Ishikawa (cell line): ENCODE data around the gene RPS6KA2.

Source experiments
- CEBPB ChIP-seq: IDR thresholded peaks from 2 replicates; pipeline ENCODE4 v1.6.1; 2012
- CREB1 ChIP-seq: IDR thresholded peaks from 2 replicates; pipeline ENCODE4 v1.6.1; 2012; ENCODE audit warnings: low read depth
- EGR1 ChIP-seq: IDR thresholded peaks from 2 replicates; pipeline ENCODE4 v1.6.1; 2012
- EP300 ChIP-seq: IDR thresholded peaks from 2 replicates; pipeline ENCODE4 v1.6.1; 2012; ENCODE audit warnings: borderline replicate concordance
- FOXM1 ChIP-seq: IDR thresholded peaks from 2 replicates; pipeline ENCODE4 v1.6.1; 2012; ENCODE audit warnings: low read depth, borderline replicate concordance
- MAX ChIP-seq: IDR thresholded peaks from 2 replicates; pipeline ENCODE4 v1.6.1; 2012
- NFIC ChIP-seq: IDR thresholded peaks from 2 replicates; pipeline ENCODE4 v1.6.1; 2012
- RAD21 ChIP-seq: IDR thresholded peaks from 2 replicates; pipeline ENCODE4 v1.6.1; 2012; ENCODE audit warnings: low read depth
- REST ChIP-seq: IDR thresholded peaks from 2 replicates; pipeline ENCODE4 v1.6.1; 2012; ENCODE audit warnings: low read depth, mild to moderate bottlenecking
- TAF1 ChIP-seq: IDR thresholded peaks from 2 replicates; pipeline ENCODE4 v1.6.1; 2012; ENCODE audit warnings: low read depth, mild to moderate bottlenecking
- TCF12 ChIP-seq: IDR thresholded peaks from 2 replicates; pipeline ENCODE4 v1.6.1; 2012; ENCODE audit warnings: low read depth
- TEAD4 ChIP-seq: IDR thresholded peaks from 2 replicates; pipeline ENCODE4 v1.6.1; 2012
- USF1 ChIP-seq: IDR thresholded peaks from 2 replicates; pipeline ENCODE4 v1.6.1; 2012
- YY1 ChIP-seq: IDR thresholded peaks from 2 replicates; pipeline ENCODE4 v1.6.1; 2012; ENCODE audit warnings: low read depth
- ZBTB7A ChIP-seq: IDR thresholded peaks from 2 replicates; pipeline ENCODE4 v1.6.1; 2012; ENCODE audit warnings: low read depth

Gene RPS6KA2

GRCh38 chr6:166499350-166500163 lies 127.5 kb downstream of the RPS6KA2 start:
- TF ChIP-seq FOXM1 (no peak), TCF12 (no peak), USF1 (no peak), TAF1 (no peak), YY1 (no peak), REST (no peak), CREB1 (no peak), EP300 (no peak), ZBTB7A (no peak), EGR1 (no peak), MAX (no peak), RAD21 (no peak)

GRCh38 chr6:166498661-166499349 lies 128.2 kb downstream of the RPS6KA2 start:
- TF ChIP-seq TCF12 = no peak
- TF ChIP-seq YY1 = no peak

GRCh38 chr6:166498228-166498627 lies 128.8 kb downstream of the RPS6KA2 start:
- TF ChIP-seq TAF1 (no peak), MAX (no peak), EP300 (no peak), REST (no peak), CREB1 (no peak), CEBPB (no peak), TCF12 (no peak), RAD21 (no peak), NFIC (no peak), YY1 (no peak), USF1 (no peak), FOXM1 (no peak), EGR1 (no peak), TEAD4 (no peak), ZBTB7A (no peak)

- TF ChIP-seq TAF1 = no peak
These were observed 129.8 kb downstream of the RPS6KA2 start for GRCh38 chr6:166497087-166497899.

- TF ChIP-seq MAX (no peak), USF1 (no peak), RAD21 (no peak)
These were observed 130.6 kb downstream of the RPS6KA2 start for GRCh38 chr6:166496460-166496859.
